ENCODE measurements around the gene RAB6B. TPM values are rescaled to one million over a fixed set of nuclear protein-coding genes. Genes with fewer than 3 reads are reported as not detected.

The RAB6B gene
- total RNA-seq, 1 donor from 2014 or later = 0.07 TPM

GRCh38 chr3:133840767-133841166, 54.9 kb downstream of the RAB6B start:
- Mint-ChIP-seq H3K9me3 (no peaks in the 10 kb centered on the region), H3K4me1 (no peaks in the 10 kb centered on the region), H3K36me3 (ENCODE audit: low read depth) (no peaks in the 10 kb centered on the region), H3K27me3 (peaks cover 7% of the 10 kb centered on the region), H3K27ac (no peak overlapping the region), H3K4me3 (no peak overlapping the region)
- intact Hi-C loops (cut with micrococcal nuclease) = no loop called here
- DNase-seq = no peak

DNA sequence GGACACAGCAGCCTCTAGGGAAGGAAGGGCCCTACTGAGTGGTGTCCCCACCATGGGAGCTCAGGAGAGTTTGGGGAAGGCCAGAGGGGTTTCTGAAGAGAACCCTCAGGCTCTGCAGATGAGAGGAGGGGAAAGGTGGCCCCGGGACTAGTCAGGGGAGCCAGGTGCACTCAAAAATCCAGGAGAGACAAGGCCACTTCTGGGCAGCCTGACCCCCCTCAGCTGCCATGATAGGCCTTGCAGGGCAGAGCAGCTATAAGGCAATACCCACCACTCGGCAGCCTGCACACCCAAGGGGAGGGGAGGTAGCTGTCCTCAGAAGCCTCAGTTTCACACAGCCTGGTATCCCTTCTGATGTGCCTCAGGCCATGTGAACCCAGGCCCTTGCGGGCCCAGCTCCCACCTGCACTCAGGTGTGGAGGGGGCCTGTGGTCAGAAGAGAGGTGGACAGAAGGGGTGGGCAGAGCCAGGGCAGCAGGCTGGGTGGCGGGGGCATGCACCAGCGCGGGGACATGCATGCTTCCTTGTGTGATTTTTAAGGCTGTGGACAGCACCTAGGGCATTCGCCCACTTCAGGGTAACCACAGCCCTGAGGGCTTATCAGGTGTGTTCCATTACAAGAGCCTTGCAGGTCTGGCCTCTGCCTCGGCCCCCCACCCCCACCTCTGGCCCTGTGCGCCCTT, 55.5 kb downstream of the RAB6B start:
- H3K27ac Mint-ChIP-seq = no peak overlapping the region

DNA sequence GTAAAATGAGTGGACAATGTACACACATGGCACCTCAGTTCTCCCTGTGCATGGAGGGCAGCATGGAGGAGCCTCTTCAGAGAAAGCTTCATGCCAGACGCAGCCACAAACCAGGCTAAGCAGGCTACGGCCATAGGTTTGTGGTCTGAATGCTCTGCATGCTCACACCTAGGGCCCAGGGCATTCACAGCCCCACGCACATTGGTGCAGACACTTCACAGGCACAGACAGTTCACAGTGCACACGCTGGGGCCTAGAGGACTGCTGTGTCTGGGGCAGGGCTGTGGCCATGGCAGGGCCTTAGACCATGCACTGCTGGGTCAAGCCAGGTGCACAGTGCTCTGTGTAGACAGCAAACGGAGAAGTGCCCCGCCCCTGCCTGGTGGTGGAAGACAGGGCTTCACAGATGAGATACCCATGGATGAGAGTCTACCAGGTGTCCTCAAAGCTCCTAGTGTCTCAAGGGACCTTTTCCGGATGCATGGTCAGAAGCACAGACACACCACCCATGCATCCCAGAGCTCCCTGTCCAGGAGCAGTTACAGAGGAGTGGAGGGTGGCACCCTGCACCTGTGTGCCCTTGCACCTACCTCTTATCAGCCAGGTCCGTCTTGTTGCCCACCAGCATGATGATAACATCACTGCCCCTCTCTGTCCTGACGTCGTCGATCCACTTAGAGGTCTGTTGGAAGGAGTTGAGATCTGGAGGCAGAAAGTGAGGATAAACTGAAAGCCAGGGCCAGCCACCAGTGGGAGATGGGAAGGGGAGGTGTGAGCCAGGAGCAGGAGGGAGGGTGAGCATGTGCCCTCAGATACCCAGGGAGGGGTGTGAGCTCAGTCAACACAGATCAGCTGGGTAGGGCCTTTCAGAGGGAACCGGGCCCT, 56.5 kb downstream of the RAB6B start:
- no peak overlapping the region for H3K27ac Mint-ChIP-seq
- H3K27me3 Mint-ChIP-seq = peaks cover 3% of the 10 kb centered on the region
- intact Hi-C loops (cut with micrococcal nuclease) = no loop called here
- H3K36me3 Mint-ChIP-seq (ENCODE audit: low read depth) = no peaks in the 10 kb centered on the region
- H3K4me3 Mint-ChIP-seq = no peak overlapping the region
- DNase-seq = no peak
- H3K4me1 Mint-ChIP-seq = no peaks in the 10 kb centered on the region
- no peaks in the 10 kb centered on the region for H3K9me3 Mint-ChIP-seq

More for the DNA sequence above, 55.5 kb downstream of the RAB6B start:
- Mint-ChIP-seq H3K4me3 (no peak overlapping the region), H3K4me1 (no peaks in the 10 kb centered on the region), H3K27me3 (peaks cover 4% of the 10 kb centered on the region), H3K9me3 (no peaks in the 10 kb centered on the region), H3K36me3 (ENCODE audit: low read depth) (no peaks in the 10 kb centered on the region)
- intact Hi-C loops (cut with micrococcal nuclease) = no loop called here
- DNase-seq = no peak

DNA sequence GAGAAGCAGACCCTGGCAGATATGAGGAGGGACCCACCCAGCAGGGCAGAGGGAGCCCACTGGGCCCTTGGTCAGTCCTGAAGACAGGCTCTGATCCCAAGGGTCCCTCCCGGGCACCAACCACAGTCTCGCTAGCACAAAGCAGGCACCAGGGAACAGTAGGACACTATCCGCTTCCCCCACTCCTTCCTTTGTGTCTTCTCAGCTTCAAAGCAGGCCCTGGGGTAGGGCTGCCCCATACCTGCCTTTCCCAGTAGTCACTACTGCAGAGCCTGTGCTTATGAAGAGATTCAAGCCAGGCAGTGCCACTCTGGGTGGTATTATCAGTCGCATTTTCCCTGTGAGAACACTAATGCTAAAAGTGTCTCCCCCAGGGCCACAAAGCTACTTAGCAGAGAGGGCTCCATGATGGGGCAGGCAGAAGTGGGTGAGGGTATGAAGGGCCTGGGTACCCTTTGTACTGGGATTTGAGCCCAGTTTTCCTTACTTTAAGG, 57.3 kb downstream of the RAB6B start:
- intact Hi-C loops (cut with micrococcal nuclease) = no loop called here
- Mint-ChIP-seq H3K36me3 (ENCODE audit: low read depth) (no peaks in the 10 kb centered on the region), H3K27ac (no peak overlapping the region), H3K4me1 (no peaks in the 10 kb centered on the region), H3K4me3 (no peak overlapping the region), H3K9me3 (no peaks in the 10 kb centered on the region), H3K27me3 (no peaks in the 10 kb centered on the region)
- no peak for DNase-seq

- intact Hi-C loops (cut with micrococcal nuclease) = no loop called here
- no peaks in the 10 kb centered on the region for H3K9me3 Mint-ChIP-seq
Measured at GRCh38 chr3:133837487-133838295, 58.0 kb downstream of the RAB6B start.

DNA sequence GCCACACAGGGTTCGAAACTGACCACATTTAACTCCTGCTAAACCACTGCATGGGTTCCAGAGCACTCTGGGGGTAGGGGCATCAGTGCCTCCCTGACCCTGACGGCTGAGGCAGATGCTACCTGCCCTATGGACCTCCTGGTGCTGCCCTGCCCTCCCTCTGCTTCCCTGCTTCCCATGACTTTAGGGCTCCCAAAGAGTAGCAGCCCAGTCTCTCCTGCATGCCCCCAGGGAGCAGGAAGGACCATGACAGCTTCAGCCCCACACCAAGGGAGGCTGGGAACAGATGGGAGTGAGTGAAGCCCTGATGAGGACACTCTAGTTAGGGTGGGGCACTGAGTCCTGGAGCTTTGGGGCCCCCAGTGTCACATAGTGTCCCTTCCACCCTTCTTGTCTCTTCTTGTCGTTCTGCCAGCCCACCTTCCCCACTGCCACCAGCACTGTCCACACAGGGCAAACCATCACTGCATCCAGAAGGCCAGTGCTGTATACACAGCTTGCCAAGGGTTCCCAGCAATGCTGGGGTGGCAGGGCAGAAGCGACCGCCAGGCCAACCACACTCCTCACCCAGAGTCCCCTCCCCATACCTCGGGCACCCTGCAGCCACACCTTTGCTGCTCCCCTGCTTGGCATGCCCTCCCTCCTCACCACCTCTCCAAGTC, 59.1 kb downstream of the RAB6B start:
- DNase-seq = no peak
- no peaks in the 10 kb centered on the region for H3K36me3 Mint-ChIP-seq (ENCODE audit: low read depth)
- no peak overlapping the region for H3K27ac Mint-ChIP-seq
- intact Hi-C loops (cut with micrococcal nuclease) = no loop called here
- no peak overlapping the region for H3K4me3 Mint-ChIP-seq
- no peaks in the 10 kb centered on the region for H3K4me1 Mint-ChIP-seq
- no peaks in the 10 kb centered on the region for H3K9me3 Mint-ChIP-seq
- no peaks in the 10 kb centered on the region for H3K27me3 Mint-ChIP-seq

More at GRCh38 chr3:133837487-133838295, 58.0 kb downstream of the RAB6B start:
- no peaks in the 10 kb centered on the region for H3K4me1 Mint-ChIP-seq
- no peaks in the 10 kb centered on the region for H3K36me3 Mint-ChIP-seq (ENCODE audit: low read depth)
- no peak overlapping the region for H3K27ac Mint-ChIP-seq
- H3K4me3 Mint-ChIP-seq = no peak overlapping the region
- no peaks in the 10 kb centered on the region for H3K27me3 Mint-ChIP-seq
- DNase-seq = no peak

DNA sequence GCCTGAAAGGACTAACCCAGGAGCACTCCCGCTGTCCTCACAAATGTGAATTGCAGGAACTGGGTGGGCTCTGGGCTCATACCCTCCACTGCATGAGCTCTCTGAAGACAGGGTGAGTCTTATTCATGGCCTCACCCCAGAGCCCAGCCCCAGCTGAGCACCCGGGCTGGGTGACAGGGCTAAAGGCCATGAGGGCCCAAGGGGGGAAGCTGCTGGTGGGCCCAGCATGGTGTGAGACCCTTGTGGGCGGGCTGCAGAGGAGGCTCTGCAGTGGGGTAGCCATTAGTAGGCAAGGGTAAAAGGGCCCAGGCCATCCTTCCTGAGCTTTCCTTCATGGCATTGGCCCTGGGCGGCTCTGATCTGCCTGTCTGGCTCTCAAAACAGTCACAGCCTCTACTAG, 59.7 kb downstream of the RAB6B start:
- Mint-ChIP-seq H3K27me3 (no peaks in the 10 kb centered on the region), H3K9me3 (no peaks in the 10 kb centered on the region), H3K4me1 (no peaks in the 10 kb centered on the region), H3K27ac (no peak overlapping the region), H3K36me3 (ENCODE audit: low read depth) (no peaks in the 10 kb centered on the region), H3K4me3 (no peak overlapping the region)
- DNase-seq = no peak
- intact Hi-C loops (cut with micrococcal nuclease) = no loop called here

GRCh38 chr3:133835418-133835743, 60.3 kb downstream of the RAB6B start:
- H3K4me1 Mint-ChIP-seq = no peaks in the 10 kb centered on the region
- no peak overlapping the region for H3K4me3 Mint-ChIP-seq
- no peaks in the 10 kb centered on the region for H3K36me3 Mint-ChIP-seq (ENCODE audit: low read depth)
- no peak for DNase-seq
- no peaks in the 10 kb centered on the region for H3K9me3 Mint-ChIP-seq
- no peak overlapping the region for H3K27ac Mint-ChIP-seq
- no peaks in the 10 kb centered on the region for H3K27me3 Mint-ChIP-seq
- intact Hi-C loops (cut with micrococcal nuclease) = no loop called here

- no peak overlapping the region for H3K4me3 Mint-ChIP-seq
- no peaks in the 10 kb centered on the region for H3K9me3 Mint-ChIP-seq
- no peaks in the 10 kb centered on the region for H3K36me3 Mint-ChIP-seq (ENCODE audit: low read depth)
- no peaks in the 10 kb centered on the region for H3K4me1 Mint-ChIP-seq
- no peak overlapping the region for H3K27ac Mint-ChIP-seq
- intact Hi-C loops (cut with micrococcal nuclease) = no loop called here
- no peaks in the 10 kb centered on the region for H3K27me3 Mint-ChIP-seq
- DNase-seq = no peak
Measured at GRCh38 chr3:133834621-133835417, 60.9 kb downstream of the RAB6B start.

DNA sequence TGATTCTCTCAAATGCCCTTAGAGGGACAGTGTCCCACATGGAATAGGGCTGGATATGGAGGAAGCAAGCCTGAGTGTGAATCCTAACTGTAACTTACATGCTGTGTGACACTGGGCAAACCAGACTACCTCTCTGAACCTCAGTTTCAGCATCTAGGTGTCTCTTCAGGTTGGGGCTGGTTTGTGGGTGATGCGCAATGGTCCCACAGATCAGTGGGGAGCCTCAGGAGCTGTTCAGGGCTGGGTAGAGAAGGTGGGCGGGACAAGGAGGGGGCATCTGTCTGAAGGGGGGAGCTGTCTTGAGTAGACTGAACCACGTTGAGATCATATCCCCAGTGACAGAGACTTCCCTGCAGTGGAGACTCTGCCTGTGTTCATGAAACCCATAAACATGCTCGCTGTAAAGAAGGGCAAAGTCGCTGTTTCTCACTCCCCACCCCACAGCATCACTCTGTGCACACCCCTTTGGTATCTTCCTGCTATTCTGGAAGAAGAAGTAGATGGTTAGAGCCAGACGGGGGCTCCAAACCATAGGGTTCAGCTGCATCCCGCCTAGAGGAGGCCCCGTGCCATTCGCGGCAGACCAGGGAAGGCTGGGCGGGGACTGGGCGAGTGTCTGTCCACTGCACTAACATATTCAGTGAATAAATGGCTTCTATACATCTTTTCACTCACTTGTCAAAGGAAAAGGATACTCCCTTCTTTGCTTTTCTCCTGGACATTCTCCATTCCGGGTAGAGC, 61.6 kb downstream of the RAB6B start:
- Mint-ChIP-seq H3K36me3 (ENCODE audit: low read depth) (no peaks in the 10 kb centered on the region), H3K27me3 (no peaks in the 10 kb centered on the region), H3K4me3 (no peak overlapping the region), H3K4me1 (no peaks in the 10 kb centered on the region), H3K9me3 (no peaks in the 10 kb centered on the region), H3K27ac (no peak overlapping the region)
- no peak for DNase-seq
- intact Hi-C loops (cut with micrococcal nuclease) = no loop called here

- Mint-ChIP-seq H3K9me3 (no peaks in the 10 kb centered on the region), H3K4me1 (no peaks in the 10 kb centered on the region), H3K27ac (no peak overlapping the region), H3K36me3 (ENCODE audit: low read depth) (no peaks in the 10 kb centered on the region), H3K27me3 (no peaks in the 10 kb centered on the region), H3K4me3 (no peak overlapping the region)
- intact Hi-C loops (cut with micrococcal nuclease) = no loop called here
- no peak for DNase-seq
Measured at GRCh38 chr3:133833267-133833666, 62.4 kb downstream of the RAB6B start.

GRCh38 chr3:133832802-133833144, 62.9 kb downstream of the RAB6B start:
- Mint-ChIP-seq H3K9me3 (no peaks in the 10 kb centered on the region), H3K4me3 (no peak overlapping the region), H3K27me3 (no peaks in the 10 kb centered on the region), H3K4me1 (no peaks in the 10 kb centered on the region), H3K36me3 (ENCODE audit: low read depth) (no peaks in the 10 kb centered on the region), H3K27ac (no peak overlapping the region)
- intact Hi-C loops (cut with micrococcal nuclease) = no loop called here
- DNase-seq = no peak

Measured in activated CD4-positive, alpha-beta T cell treated with anti-CD3 and anti-CD28 coated beads, Interleukin-2, amount 10 ng/mL, durations not matched to agents 24 days and 14 days (primary cell).